NCI-H2196 (cell line): ENCODE measurements around the gene MMP24OS.
"Not testable (repeated sequence)": the region's sequence is repeated elsewhere in the genome, so short reads cannot be mapped to it uniquely, and the experiment has no call there.

ENCODE experiments used
- DNase-seq: peaks from one replicate; lab custom pipeline; 2025; ENCODE audit not compliant: unreplicated experiment; lab: John Stamatoyannopoulos, UW

MMP24OS gene

GRCh38 chr20:35252598-35252997 lies 25.3 kb downstream of the MMP24OS start:
- DNase-seq, result not testable (repeated sequence)

GRCh38 chr20:35252037-35252461 lies 25.9 kb downstream of the MMP24OS start:
- DNase-seq, result no peak

GRCh38 chr20:35251613-35251940 lies 26.3 kb downstream of the MMP24OS start:
- no peak for DNase-seq

GRCh38 chr20:35248641-35249475 lies 29.1 kb downstream of the MMP24OS start:
- DNase-seq, result no peak

GRCh38 chr20:35246723-35247122 lies 31.2 kb downstream of the MMP24OS start:
- DNase-seq, result no peak

GRCh38 chr20:35243986-35244385 lies 33.9 kb downstream of the MMP24OS start:
- DNase-seq, result no peak

- no peak for DNase-seq
Measured at GRCh38 chr20:35243317-35243716, 34.6 kb downstream of the MMP24OS start.

- DNase-seq, result no peak
Measured at GRCh38 chr20:35240811-35241293, 37.1 kb downstream of the MMP24OS start.

- no peak for DNase-seq
Measured at GRCh38 chr20:35240083-35240810, 37.7 kb downstream of the MMP24OS start.

- no peak for DNase-seq
Measured at GRCh38 chr20:35238735-35239134, 39.2 kb downstream of the MMP24OS start.

GRCh38 chr20:35238170-35238569 lies 39.8 kb downstream of the MMP24OS start:
- no peak for DNase-seq

- DNase-seq, result no peak
Measured at GRCh38 chr20:35237486-35237885, 40.4 kb downstream of the MMP24OS start.

- DNase-seq, result no peak
Measured at GRCh38 chr20:35235881-35236280, 42.0 kb downstream of the MMP24OS start.

GRCh38 chr20:35232575-35232974 lies 45.3 kb downstream of the MMP24OS start:
- DNase-seq, result peak; percentile 22

GRCh38 chr20:35226884-35227681 lies 50.8 kb downstream of the MMP24OS start:
- DNase-seq, result peak; percentile 41
